ENCODE data around the gene MLLT3. TPM values are rescaled to one million over a fixed set of nuclear protein-coding genes. Genes with fewer than 3 reads are reported as not detected.

The MLLT3 gene
- total RNA-seq, 1 experiment from 2014 or later: 21.6 TPM

DNA sequence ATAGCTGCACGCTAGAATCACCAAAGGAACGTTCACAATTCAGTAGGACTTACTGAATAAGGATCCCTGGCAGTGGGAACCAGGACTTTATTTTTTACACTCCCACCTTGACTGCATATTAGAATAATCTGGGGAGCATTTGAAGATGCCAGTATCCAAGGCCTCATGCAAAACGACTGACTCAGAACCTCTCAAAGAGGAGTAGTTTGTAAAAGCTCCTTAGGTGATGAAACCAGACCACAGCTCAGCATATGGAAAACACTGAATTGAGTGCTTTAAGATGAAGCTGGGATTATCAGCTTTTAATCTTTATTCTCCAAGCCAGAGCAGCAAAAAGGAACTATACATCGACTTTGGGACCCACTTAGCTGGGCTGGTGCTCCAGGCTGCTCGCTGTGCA is 288.3 kb downstream of the MLLT3 start:
- Histone ChIP-seq H3K4me1 (replicated peaks; ENCODE audit: insufficient read depth) (no peaks in the 10 kb centered on the region), H4K20me1 (ENCODE audit: insufficient read depth) (no peaks in the 10 kb centered on the region), H3K4me3 (no peak overlapping the region), H3K4me2 (no peak overlapping the region), H3K27ac (no peak overlapping the region), H2AFZ (no peak overlapping the region), H3K79me2 (ENCODE audit: low read depth) (no peaks in the 10 kb centered on the region), H3F3A (ENCODE audit: insufficient read depth, low read depth) (no peaks in the 10 kb centered on the region), H3K9me2 (ENCODE audit: insufficient read depth) (no peaks in the 10 kb centered on the region), H3K9me3 (ENCODE audit: insufficient read depth, low read depth) (no peaks in the 10 kb centered on the region), H3K36me3 (ENCODE audit: low read depth) (no peaks in the 10 kb centered on the region), H3K27me3 (ENCODE audit: insufficient read depth, low read depth) (no peaks in the 10 kb centered on the region)
- no TSS peak for BruUV-seq (replicated peaks)
- ChIA-PET CTCF (no interaction called here), POLR2A (ENCODE audit: unreplicated experiment) (no interaction called here)
- no peak for DNase-seq
- TF ChIP-seq CTCF (conservative IDR thresholded peaks at IDR 0.05) (no peak), EZH2 (IDR thresholded peaks at IDR 0.05; ENCODE audit: low read depth) (no peak)
- intact Hi-C loops (cut with micrococcal nuclease; ENCODE audit: unreplicated experiment): no loop called here

GRCh38 chr9:20331095-20331685 is 291.1 kb downstream of the MLLT3 start:
- no peak for DNase-seq
- H3K4me2 ChIP-seq: no peak overlapping the region
- H3K27me3 ChIP-seq (ENCODE audit: insufficient read depth, low read depth): no peaks in the 10 kb centered on the region
- H3K9me2 ChIP-seq (ENCODE audit: insufficient read depth): no peaks in the 10 kb centered on the region
- H3K4me1 ChIP-seq (replicated peaks; ENCODE audit: insufficient read depth): no peaks in the 10 kb centered on the region
- H4K20me1 ChIP-seq (ENCODE audit: insufficient read depth): no peaks in the 10 kb centered on the region
- no peaks in the 10 kb centered on the region for H3F3A ChIP-seq (ENCODE audit: insufficient read depth, low read depth)
- intact Hi-C loops (cut with micrococcal nuclease; ENCODE audit: unreplicated experiment): no loop called here
- ChIA-PET CTCF (no interaction called here), POLR2A (ENCODE audit: unreplicated experiment) (no interaction called here)
- no TSS peak for BruUV-seq (replicated peaks)
- no peaks in the 10 kb centered on the region for H3K9me3 ChIP-seq (ENCODE audit: insufficient read depth, low read depth)
- H2AFZ ChIP-seq: no peak overlapping the region
- no peak overlapping the region for H3K4me3 ChIP-seq
- no peak overlapping the region for H3K27ac ChIP-seq
- no peaks in the 10 kb centered on the region for H3K79me2 ChIP-seq (ENCODE audit: low read depth)
- no peak for TF ChIP-seq EZH2 (IDR thresholded peaks at IDR 0.05; ENCODE audit: low read depth)
- no peak for TF ChIP-seq CTCF (conservative IDR thresholded peaks at IDR 0.05)
- no peaks in the 10 kb centered on the region for H3K36me3 ChIP-seq (ENCODE audit: low read depth)

DNA sequence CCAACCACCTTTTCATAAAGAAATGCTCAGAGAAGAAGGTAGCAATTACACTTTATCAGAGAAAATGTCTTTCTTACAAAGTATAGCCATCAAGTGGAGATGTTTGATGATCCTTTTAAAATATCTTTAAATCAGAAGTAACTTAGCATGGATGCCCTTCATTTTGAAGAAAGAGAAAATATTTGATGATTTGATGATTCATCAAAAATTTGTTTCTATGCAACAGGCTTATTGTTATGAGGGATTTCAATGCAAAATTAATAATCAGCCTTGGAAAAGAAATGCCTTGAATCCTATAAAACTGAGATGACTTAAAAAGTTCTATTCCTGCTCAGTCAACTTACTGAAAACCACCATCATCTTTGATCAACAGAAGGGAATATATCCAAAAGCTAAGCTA is 291.6 kb downstream of the MLLT3 start:
- ChIA-PET CTCF (no interaction called here), POLR2A (ENCODE audit: unreplicated experiment) (no interaction called here)
- Histone ChIP-seq H3K79me2 (ENCODE audit: low read depth) (no peaks in the 10 kb centered on the region), H3K4me2 (no peak overlapping the region), H3K4me3 (no peak overlapping the region), H4K20me1 (ENCODE audit: insufficient read depth) (no peaks in the 10 kb centered on the region), H3K9me2 (ENCODE audit: insufficient read depth) (no peaks in the 10 kb centered on the region), H3K9me3 (ENCODE audit: insufficient read depth, low read depth) (no peaks in the 10 kb centered on the region), H3K4me1 (replicated peaks; ENCODE audit: insufficient read depth) (no peaks in the 10 kb centered on the region), H3F3A (ENCODE audit: insufficient read depth, low read depth) (no peaks in the 10 kb centered on the region), H2AFZ (no peak overlapping the region), H3K27me3 (ENCODE audit: insufficient read depth, low read depth) (no peaks in the 10 kb centered on the region), H3K36me3 (ENCODE audit: low read depth) (no peaks in the 10 kb centered on the region), H3K27ac (no peak overlapping the region)
- no peak for DNase-seq
- no peak for TF ChIP-seq CTCF (conservative IDR thresholded peaks at IDR 0.05)
- BruUV-seq (replicated peaks): no TSS peak
- intact Hi-C loops (cut with micrococcal nuclease; ENCODE audit: unreplicated experiment): no loop called here
